Nephron (organoid): ENCODE measurements around the gene MPHOSPH6.

ENCODE experiments used
- H3K27ac Mint-ChIP-seq, 3 experiments: 2 replicates each; pipeline ENCODE4 v1.8.0; 2020; ENCODE audit warnings: mixed read lengths in 3 of 3, mild to moderate bottlenecking in 2 of 3, moderate library complexity in 1 of 3
- H3K27me3 Mint-ChIP-seq: 2 replicates; pipeline ENCODE4 v1.8.0; 2021; ENCODE audit warnings: low read depth, mild to moderate bottlenecking, moderate library complexity, mixed read lengths
- H3K36me3 Mint-ChIP-seq: 2 replicates; pipeline ENCODE4 v1.8.0; 2020; ENCODE audit warnings: low read depth, mixed read lengths
- H3K4me1 Mint-ChIP-seq: 2 replicates; pipeline ENCODE4 v1.8.0; 2020; ENCODE audit warnings: mixed read lengths
- H3K4me3 Mint-ChIP-seq, 3 experiments: 2 replicates each; pipeline ENCODE4 v1.8.0; 2020; ENCODE audit warnings: mild to moderate bottlenecking in 3 of 3, mixed read lengths in 3 of 3, moderate library complexity in 2 of 3
- H3K9me3 Mint-ChIP-seq: 2 replicates; pipeline ENCODE4 v1.8.0; 2020; ENCODE audit warnings: mixed read lengths
- CTCF ChIP-seq, 3 experiments: fragments of 200-600 bp; sonication (generic); IDR thresholded peaks; one replicate each; pipeline ENCODE4 v1.5.0; 2021; ENCODE audit warnings: antibody characterized with exemption in 3 of 3; ENCODE audit not compliant: unreplicated experiment in 3 of 3

MPHOSPH6 gene

GRCh38 chr16:82199209-82199608 lies 29.2 kb upstream of the MPHOSPH6 start:
- H3K9me3 Mint-ChIP-seq: peaks cover 3% of the 10 kb centered on the region
- H3K27me3 Mint-ChIP-seq: peaks cover 8% of the 10 kb centered on the region
- no peak for TF ChIP-seq CTCF (IDR thresholded peaks at IDR 0.05; ENCODE audit: unreplicated experiment in 3 of 3)
- no peaks in the 10 kb centered on the region for H3K36me3 Mint-ChIP-seq
- no peak overlapping the region for H3K4me3 Mint-ChIP-seq
- H3K27ac Mint-ChIP-seq: no peak overlapping the region
- H3K4me1 Mint-ChIP-seq: peaks cover 32% of the 10 kb centered on the region

- no peak for TF ChIP-seq CTCF (IDR thresholded peaks at IDR 0.05; ENCODE audit: unreplicated experiment in 3 of 3)
- H3K27me3 Mint-ChIP-seq: peaks cover 6% of the 10 kb centered on the region
- H3K4me1 Mint-ChIP-seq: peaks cover 37% of the 10 kb centered on the region
- H3K27ac Mint-ChIP-seq: no peak overlapping the region
- no peak overlapping the region for H3K4me3 Mint-ChIP-seq
- peaks cover 2% of the 10 kb centered on the region for H3K9me3 Mint-ChIP-seq
- H3K36me3 Mint-ChIP-seq: no peaks in the 10 kb centered on the region
Observed at GRCh38 chr16:82197540-82198240, 27.7 kb upstream of the MPHOSPH6 start.

GRCh38 chr16:82195917-82196494 lies 26.0 kb upstream of the MPHOSPH6 start:
- H3K27ac Mint-ChIP-seq: peak overlapping the region in 1 of 3 experiments; percentile 0
- peaks cover under 1% of the 10 kb centered on the region for H3K27me3 Mint-ChIP-seq
- no peak for TF ChIP-seq CTCF (IDR thresholded peaks at IDR 0.05; ENCODE audit: unreplicated experiment in 3 of 3)
- H3K4me1 Mint-ChIP-seq: peaks cover 26% of the 10 kb centered on the region
- H3K9me3 Mint-ChIP-seq: no peaks in the 10 kb centered on the region
- H3K4me3 Mint-ChIP-seq: no peak overlapping the region
- H3K36me3 Mint-ChIP-seq: no peaks in the 10 kb centered on the region

GRCh38 chr16:82194086-82194485 lies 24.1 kb upstream of the MPHOSPH6 start:
- peaks cover 8% of the 10 kb centered on the region for H3K27me3 Mint-ChIP-seq
- H3K36me3 Mint-ChIP-seq: no peaks in the 10 kb centered on the region
- H3K4me1 Mint-ChIP-seq: peaks cover 36% of the 10 kb centered on the region
- H3K9me3 Mint-ChIP-seq: no peaks in the 10 kb centered on the region
- no peak overlapping the region for H3K4me3 Mint-ChIP-seq
- H3K27ac Mint-ChIP-seq: no peak overlapping the region
- no peak for TF ChIP-seq CTCF (IDR thresholded peaks at IDR 0.05; ENCODE audit: unreplicated experiment in 3 of 3)

- no peak for TF ChIP-seq CTCF (IDR thresholded peaks at IDR 0.05; ENCODE audit: unreplicated experiment in 3 of 3)
- Mint-ChIP-seq H3K4me1 (peaks cover 48% of the 10 kb centered on the region), H3K27me3 (peaks cover 15% of the 10 kb centered on the region), H3K4me3 (no peak overlapping the region), H3K36me3 (no peaks in the 10 kb centered on the region), H3K9me3 (no peaks in the 10 kb centered on the region), H3K27ac (no peak overlapping the region)
Observed at GRCh38 chr16:82192665-82193064, 22.6 kb upstream of the MPHOSPH6 start.

GRCh38 chr16:82190386-82190785 lies 20.4 kb upstream of the MPHOSPH6 start:
- Mint-ChIP-seq H3K4me3 (no peak overlapping the region), H3K27ac (peak overlapping the region in 1 of 3 experiments; percentile 10), H3K36me3 (no peaks in the 10 kb centered on the region), H3K4me1 (peaks cover 35% of the 10 kb centered on the region), H3K9me3 (no peaks in the 10 kb centered on the region), H3K27me3 (peaks cover 15% of the 10 kb centered on the region)
- TF ChIP-seq CTCF (IDR thresholded peaks at IDR 0.05; ENCODE audit: unreplicated experiment in 3 of 3): no peak
